Measurements from ENCODE around the gene EXOC6B.

- TF ChIP-seq POLR2A (IDR thresholded peaks at IDR 0.05) (no peak), CTCF (IDR thresholded peaks at IDR 0.05) (no peak)
Measured at GRCh38 chr2:72362733-72363132, 463.1 kb downstream of the EXOC6B start.
